Measurements from ENCODE around the gene TERB2. TPM values are rescaled to one million over a fixed set of nuclear protein-coding genes. Genes with fewer than 3 reads are reported as not detected.

TERB2 gene
- not detected in 2 replicates for total RNA-seq

GRCh38 chr15:44956388-44956787 lies at the start of gene TERB2:
TERB2 (plus strand) TSS chr15:44956687; CDS start chr15:44956719, 32 bp downstream.

GRCh38 chr15:45022871-45023658 lies 66.6 kb downstream of the TERB2 start, which contains the start of gene SORD:
SORD (plus strand) TSS chr15:45023195; CDS start chr15:45023284, 89 bp downstream.

Other genes with a start within 250 kb of the TERB2 start
- not detected in 2 replicates for gene PATL2, start 245.4 kb upstream of the TERB2 start, total RNA-seq
- gene B2M, start 245.2 kb upstream of the TERB2 start, total RNA-seq: 482 and 517 TPM in 2 replicates
- 3.3 and 4.8 TPM in 2 replicates for gene TRIM69, start 220.2 kb upstream of the TERB2 start, total RNA-seq
- 52.8 and 59.4 TPM in 2 replicates for gene SORD, start 66.5 kb downstream of the TERB2 start, total RNA-seq
- 0.70 and 0.99 TPM in 2 replicates for gene DUOX2, start 157.5 kb downstream of the TERB2 start, total RNA-seq
- gene DUOXA2, start 157.6 kb downstream of the TERB2 start, total RNA-seq: not detected in 2 replicates
- 52.8 and 62.8 TPM in 2 replicates for gene DUOXA1, start 173.2 kb downstream of the TERB2 start, total RNA-seq
- 39.9 and 59.4 TPM in 2 replicates for gene DUOX1, start 173.3 kb downstream of the TERB2 start, total RNA-seq
- 4.7 and 5.3 TPM in 2 replicates for gene SHF, start 231.3 kb downstream of the TERB2 start, total RNA-seq

All from airway epithelial cell (primary cell).